OCI-LY1 (cell line): Measurements from ENCODE around the gene SLU7.

Experiments
- H2AFZ ChIP-seq: fragments of 200-600 bp; sonication (generic), shearing (Covaris generic); 2 replicates; pipeline ENCODE4 v1.6.0; 2014; ENCODE audit warnings: antibody characterized with exemption, mild to moderate bottlenecking, low read length
- H3F3A ChIP-seq: fragments of 200-600 bp; sonication (generic), shearing (Covaris generic); 2 replicates; pipeline ENCODE4 v1.6.0; 2014; ENCODE audit warnings: mild to moderate bottlenecking, antibody characterized with exemption, low read length, moderate library complexity; ENCODE audit not compliant: insufficient read depth
- H3K27ac ChIP-seq: fragments of 200-600 bp; sonication (generic); 2 replicates; pipeline ENCODE4 v1.5.1; 2014; ENCODE audit warnings: low read length, mixed run types, mild to moderate bottlenecking, low read depth; ENCODE audit not compliant: poor library complexity, severe bottlenecking
- H3K27me3 ChIP-seq: fragments of 200-600 bp; sonication (generic); 2 replicates; pipeline ENCODE4 v1.6.0; 2014; ENCODE audit warnings: antibody characterized with exemption, mild to moderate bottlenecking, low read length, moderate library complexity; ENCODE audit not compliant: insufficient read depth
- H3K36me3 ChIP-seq: fragments of 200-600 bp; sonication (generic); 2 replicates; pipeline ENCODE4 v1.6.1; 2014; ENCODE audit warnings: mild to moderate bottlenecking, antibody characterized with exemption, low read length, moderate library complexity, mixed read lengths; ENCODE audit not compliant: insufficient read depth
- H3K4me1 ChIP-seq: fragments of 200-600 bp; sonication (generic); 2 replicates; pipeline ENCODE4 v1.5.1; 2014; ENCODE audit warnings: mild to moderate bottlenecking, low read length, moderate library complexity; ENCODE audit not compliant: insufficient read depth, severe bottlenecking
- H3K4me2 ChIP-seq: fragments of 200-600 bp; sonication (generic), shearing (Covaris generic); 2 replicates; pipeline ENCODE4 v1.6.1; 2014; ENCODE audit warnings: low read length
- H3K4me3 ChIP-seq: fragments of 200-600 bp; sonication (generic); 2 replicates; pipeline ENCODE4 v1.5.1; 2014; ENCODE audit warnings: low read length, low read depth, mild to moderate bottlenecking, mixed read lengths; ENCODE audit not compliant: poor library complexity, severe bottlenecking
- H3K79me2 ChIP-seq: fragments of 200-600 bp; shearing (Covaris generic); 2 replicates; pipeline ENCODE4 v1.6.1; 2016; ENCODE audit warnings: mixed run types, low read length, mixed read lengths; ENCODE audit not compliant: insufficient read depth
- H3K9ac ChIP-seq: fragments of 200-600 bp; sonication (generic), shearing (Covaris generic); 2 replicates; pipeline ENCODE4 v1.6.1; 2014; ENCODE audit warnings: mild to moderate bottlenecking, low read length, mixed read lengths
- H3K9me2 ChIP-seq: fragments of 200-600 bp; sonication (generic), shearing (Covaris generic); 2 replicates; pipeline ENCODE4 v1.6.1; 2014; ENCODE audit warnings: low read depth, mild to moderate bottlenecking, low read length, mixed read lengths
- H3K9me3 ChIP-seq: fragments of 200-600 bp; shearing (Covaris generic); 2 replicates; pipeline ENCODE4 v1.6.1; 2014; ENCODE audit warnings: low read length, mixed read lengths
- H4K20me1 ChIP-seq: fragments of 200-600 bp; sonication (generic), shearing (Covaris generic); 2 replicates; pipeline ENCODE4 v1.6.0; 2016; ENCODE audit warnings: mild to moderate bottlenecking, low read length; ENCODE audit not compliant: insufficient read depth
- CTCF ChIP-seq: fragments of 200-600 bp; sonication (generic), shearing (Covaris generic); IDR thresholded peaks from 2 replicates; pipeline ENCODE4 v1.5.1; 2017; ENCODE audit warnings: mild to moderate bottlenecking, antibody characterized with exemption, low read length, moderate library complexity, mixed read lengths
- EZH2 ChIP-seq: fragments of 200-600 bp; sonication (generic), shearing (Covaris generic); IDR thresholded peaks from 2 replicates; pipeline ENCODE4 v1.8.0; 2017; ENCODE audit warnings: borderline replicate concordance, mixed run types, mild to moderate bottlenecking, antibody characterized with exemption, low read length, moderate library complexity, mixed read lengths

SLU7 gene

GRCh38 chr5:160466889-160467554 lies 48.1 kb upstream of the SLU7 start:
- H3K27me3 ChIP-seq, result no peaks in the 10 kb centered on the region
- peak overlapping the region; percentile 94 for H3K4me2 ChIP-seq
- peak overlapping the region; percentile 77; the same call in 1 of the 2 replicates for H3K9ac ChIP-seq
- peaks cover 6% of the 10 kb centered on the region; the same call in 1 of the 2 replicates for H3K36me3 ChIP-seq
- H3K4me1 ChIP-seq, result peaks cover 69% of the 10 kb centered on the region
- no peaks in the 10 kb centered on the region for H4K20me1 ChIP-seq
- H2AFZ ChIP-seq, result no peak overlapping the region
- H3K27ac ChIP-seq, result peak overlapping the region; percentile 86
- H3K9me2 ChIP-seq, result no peaks in the 10 kb centered on the region
- no peaks in the 10 kb centered on the region for H3F3A ChIP-seq
- peaks cover 39% of the 10 kb centered on the region for H3K79me2 ChIP-seq
- TF ChIP-seq EZH2 (no peak), CTCF (no peak)
- H3K4me3 ChIP-seq, result peak overlapping the region; percentile 88
- H3K9me3 ChIP-seq, result no peaks in the 10 kb centered on the region

GRCh38 chr5:160466116-160466515 lies 47.2 kb upstream of the SLU7 start:
- H3K27ac ChIP-seq, result peak overlapping the region; percentile 86
- peaks cover 6% of the 10 kb centered on the region; the same call in 1 of the 2 replicates for H3K36me3 ChIP-seq
- H4K20me1 ChIP-seq, result no peaks in the 10 kb centered on the region
- H3K4me1 ChIP-seq, result peaks cover 60% of the 10 kb centered on the region
- H3K27me3 ChIP-seq, result no peaks in the 10 kb centered on the region
- TF ChIP-seq EZH2 (no peak), CTCF (no peak)
- H3K9me2 ChIP-seq, result no peaks in the 10 kb centered on the region
- H3K4me3 ChIP-seq, result no peak overlapping the region
- H3K9me3 ChIP-seq, result no peaks in the 10 kb centered on the region
- no peaks in the 10 kb centered on the region for H3F3A ChIP-seq
- no peak overlapping the region for H3K4me2 ChIP-seq
- peaks cover 30% of the 10 kb centered on the region for H3K79me2 ChIP-seq
- H2AFZ ChIP-seq, result no peak overlapping the region
- no peak overlapping the region for H3K9ac ChIP-seq

GRCh38 chr5:160464466-160464797 lies 45.6 kb upstream of the SLU7 start:
- Histone ChIP-seq H3K4me2 (peak overlapping the region; percentile 8; the same call in 1 of the 2 replicates), H4K20me1 (no peaks in the 10 kb centered on the region), H2AFZ (no peak overlapping the region), H3K9me3 (no peaks in the 10 kb centered on the region), H3K27ac (peak overlapping the region; percentile 12), H3K79me2 (peaks cover 14% of the 10 kb centered on the region), H3K27me3 (no peaks in the 10 kb centered on the region), H3K36me3 (peaks cover 3% of the 10 kb centered on the region; the same call in 1 of the 2 replicates), H3F3A (no peaks in the 10 kb centered on the region), H3K4me3 (no peak overlapping the region), H3K4me1 (peaks cover 45% of the 10 kb centered on the region), H3K9ac (no peak overlapping the region), H3K9me2 (no peaks in the 10 kb centered on the region)
- no peak for TF ChIP-seq EZH2
- TF ChIP-seq CTCF, result no peak
